Vagina (tissue), 2 donors: Measurements from ENCODE around the gene FGFR3. TPM values are rescaled to one million over a fixed set of nuclear protein-coding genes. Genes with fewer than 3 reads are reported as not detected.

Experiments
- DNase-seq, 2 donors: peaks; one replicate each; pipeline ENCODE4 v3.0.0-alpha.2; 2017; ENCODE audit errors: extremely low spot score in 2 of 2
- H3K27ac ChIP-seq: fragments of 200-600 bp; sonication (generic); one replicate; pipeline ENCODE4 v1.5.1; 2019
- H3K27me3 ChIP-seq: fragments of 200-600 bp; sonication (generic); one replicate; pipeline ENCODE4 v1.5.1; 2019
- H3K36me3 ChIP-seq, 2 donors: fragments of 200-600 bp; sonication (generic); one replicate each; pipeline ENCODE4 v1.5.1; 2017 to 2019
- H3K4me1 ChIP-seq: fragments of 200-600 bp; sonication (generic); one replicate; pipeline ENCODE4 v1.5.1; 2019
- H3K4me3 ChIP-seq, 2 donors: fragments of 200-600 bp; sonication (generic); 1 replicate in 1 of 2; 2 replicates in 1 of 2; pipeline ENCODE4 v1.5.1; 2016 to 2019
- H3K9me3 ChIP-seq: fragments of 200-600 bp; sonication (generic); one replicate; pipeline ENCODE4 v1.5.1; 2019
- CTCF ChIP-seq, 3 experiments: fragments of 450-650 bp in 2 of 3; fragments of 200-600 bp in 1 of 3; sonication (generic) in 1 of 3; IDR thresholded peaks; one replicate each; pipeline ENCODE4 v1.5.1; 2017 to 2019; ENCODE audit warnings: antibody characterized with exemption in 3 of 3, mild to moderate bottlenecking in 2 of 3, moderate library complexity in 2 of 3
- POLR2A ChIP-seq, 2 donors: fragments of 450-650 bp; IDR thresholded peaks; one replicate each; pipeline ENCODE4 v1.6.1; 2017; ENCODE audit warnings: antibody characterized with exemption in 2 of 2, mild to moderate bottlenecking in 2 of 2, moderate library complexity in 2 of 2
- POLR2AphosphoS5 ChIP-seq, 2 donors: sonication (generic); formaldehyde crosslinking; IDR thresholded peaks; one replicate each; pipeline ENCODE4 v1.9.0; 2017; ENCODE audit warnings: antibody characterized with exemption in 2 of 2, mild to moderate bottlenecking in 2 of 2, low read depth in 1 of 2; ENCODE audit not compliant: insufficient read depth in 1 of 2
- intact Hi-C: fragments of 100-400 bp; cut with DNase I; formaldehyde crosslinking; loops from one replicate; pipeline ENCODE4 v1.15.1; 2023
- total RNA-seq: library from RNA; depleted of rRNA; stranded (reverse); fragments of >200 nt; gene quantifications from one replicate; pipeline ENCODE4 v1.2.3, GENCODE V29; 2016

The FGFR3 gene
- total RNA-seq, 1 donor from 2014 or later, result 96.5 TPM

GRCh38 chr4:1851575-1852410 is 58.7 kb downstream of the FGFR3 start:
- Histone ChIP-seq H3K4me1 (peaks cover 45% of the 10 kb centered on the region), H3K36me3 (peaks cover 0 to 8% of the 10 kb centered on the region in 2 donors), H3K4me3 (no peak overlapping the region), H3K27ac (no peak overlapping the region), H3K9me3 (no peaks in the 10 kb centered on the region), H3K27me3 (no peaks in the 10 kb centered on the region)
- TF ChIP-seq CTCF (IDR thresholded peaks at IDR 0.05) (no peak), POLR2A (IDR thresholded peaks at IDR 0.05) (no peak), POLR2AphosphoS5 (IDR thresholded peaks at IDR 0.05; ENCODE audit: insufficient read depth in 1 of 2, low read depth in 1 of 2) (no peak)
- intact Hi-C loops, result no loop called here
- no peak for DNase-seq

GRCh38 chr4:1852904-1853623 is 60.0 kb downstream of the FGFR3 start:
- TF ChIP-seq POLR2AphosphoS5 (IDR thresholded peaks at IDR 0.05; ENCODE audit: insufficient read depth in 1 of 2, low read depth in 1 of 2) (no peak), POLR2A (IDR thresholded peaks at IDR 0.05) (no peak), CTCF (IDR thresholded peaks at IDR 0.05) (no peak)
- no peaks in the 10 kb centered on the region for H3K9me3 ChIP-seq
- no peak overlapping the region for H3K27ac ChIP-seq
- DNase-seq, result no peak
- peaks cover 56% of the 10 kb centered on the region for H3K4me1 ChIP-seq
- H3K36me3 ChIP-seq, result no peaks in the 10 kb centered on the region
- intact Hi-C loops, result no loop called here
- no peak overlapping the region for H3K4me3 ChIP-seq
- no peaks in the 10 kb centered on the region for H3K27me3 ChIP-seq

- no peaks in the 10 kb centered on the region for H3K27me3 ChIP-seq
- no peak for TF ChIP-seq POLR2AphosphoS5 (IDR thresholded peaks at IDR 0.05; ENCODE audit: insufficient read depth in 1 of 2, low read depth in 1 of 2)
- TF ChIP-seq POLR2A (IDR thresholded peaks at IDR 0.05), result no peak
- no peak for TF ChIP-seq CTCF (IDR thresholded peaks at IDR 0.05)
- no peaks in the 10 kb centered on the region for H3K36me3 ChIP-seq
- H3K9me3 ChIP-seq, result no peaks in the 10 kb centered on the region
- H3K4me1 ChIP-seq, result peaks cover 56% of the 10 kb centered on the region
- H3K4me3 ChIP-seq, result peak overlapping the region; percentile 75 to 93
- DNase-seq, result no peak
- H3K27ac ChIP-seq, result no peak overlapping the region
- intact Hi-C loops, result no loop called here
Observed at GRCh38 chr4:1854752-1855151, 61.7 kb downstream of the FGFR3 start.

GRCh38 chr4:1855333-1856070 is 62.4 kb downstream of the FGFR3 start:
- TF ChIP-seq POLR2A (IDR thresholded peaks at IDR 0.05) (no peak), CTCF (IDR thresholded peaks at IDR 0.05) (no peak), POLR2AphosphoS5 (IDR thresholded peaks at IDR 0.05; ENCODE audit: insufficient read depth in 1 of 2, low read depth in 1 of 2) (no peak)
- Histone ChIP-seq H3K4me1 (peaks cover 56% of the 10 kb centered on the region), H3K27me3 (no peaks in the 10 kb centered on the region)

More at GRCh38 chr4:1855333-1856070, 62.4 kb downstream of the FGFR3 start:
- intact Hi-C loops, result no loop called here
- peak overlapping the region; percentile 66 for H3K27ac ChIP-seq
- no peak for DNase-seq
- H3K4me3 ChIP-seq, result peak overlapping the region; percentile 75 to 93
- H3K36me3 ChIP-seq, result no peaks in the 10 kb centered on the region
- H3K9me3 ChIP-seq, result no peaks in the 10 kb centered on the region
